HG03139 (cell line): ENCODE measurements around the gene RAB44.

Source experiments
- ATAC-seq: cut with Tn5 transposase; IDR thresholded peaks from one replicate; pipeline ENCODE4 v1.9.1; 2021; ENCODE audit not compliant: unreplicated experiment

Gene RAB44

GRCh38 chr6:36751833-36752186, 54.2 kb downstream of the RAB44 start:
- ATAC-seq = no peak

- ATAC-seq = no peak
These were observed 54.7 kb downstream of the RAB44 start for GRCh38 chr6:36752187-36752885.

- no peak for ATAC-seq
These were observed 55.4 kb downstream of the RAB44 start for GRCh38 chr6:36752886-36753506.

GRCh38 chr6:36753671-36754405, 56.2 kb downstream of the RAB44 start:
- ATAC-seq = no peak

GRCh38 chr6:36754582-36755434, 57.2 kb downstream of the RAB44 start:
- no peak for ATAC-seq

- no peak for ATAC-seq
These were observed 58.1 kb downstream of the RAB44 start for GRCh38 chr6:36755435-36756348.

- ATAC-seq = no peak
These were observed 59.2 kb downstream of the RAB44 start for GRCh38 chr6:36756786-36757185.

- ATAC-seq = no peak
These were observed 59.6 kb downstream of the RAB44 start for GRCh38 chr6:36757206-36757605.

GRCh38 chr6:36757943-36758508, 60.4 kb downstream of the RAB44 start:
- no peak for ATAC-seq

GRCh38 chr6:36758516-36759147, 61.0 kb downstream of the RAB44 start:
- no peak for ATAC-seq

- ATAC-seq = no peak
These were observed 61.6 kb downstream of the RAB44 start for GRCh38 chr6:36759148-36759759.

- ATAC-seq = no peak
These were observed 63.2 kb downstream of the RAB44 start for GRCh38 chr6:36760685-36761435.

- ATAC-seq = no peak
These were observed 64.5 kb downstream of the RAB44 start for GRCh38 chr6:36762123-36762522.

GRCh38 chr6:36765190-36765589, 67.6 kb downstream of the RAB44 start:
- ATAC-seq = no peak

- peak; percentile 50 for ATAC-seq
These were observed 68.2 kb downstream of the RAB44 start for GRCh38 chr6:36765594-36766398.

- ATAC-seq = no peak
These were observed 68.8 kb downstream of the RAB44 start for GRCh38 chr6:36766399-36766945.

GRCh38 chr6:36769183-36769675, 71.6 kb downstream of the RAB44 start:
- no peak for ATAC-seq
